Aorta (tissue), 5 donors: ENCODE measurements around the gene VWC2. TPM values are rescaled to one million over a fixed set of nuclear protein-coding genes. Genes with fewer than 3 reads are reported as not detected.

Experiments used
- ATAC-seq: fragments of 200-7000 bp; cut with Tn5 transposase; one replicate; pipeline ENCODE4 v1.9.1; 2022; ENCODE audit warnings: moderate library complexity; ENCODE audit not compliant: low FRiP score
- DNase-seq, 2 donors: peaks; one replicate each; pipeline ENCODE4 v3.0.0-alpha.2; 2020
- H3K27ac ChIP-seq, 2 donors: one replicate each; pipeline ENCODE4 v1.5.1; 2013; ENCODE audit warnings: low read length in 2 of 2, mild to moderate bottlenecking in 2 of 2, moderate library complexity in 2 of 2, control low read depth in 1 of 2, inconsistent platforms in 1 of 2, low read depth in 1 of 2
- H3K27me3 ChIP-seq, 2 donors: one replicate each; pipeline ENCODE4 v1.6.1; 2013; ENCODE audit warnings: control low read depth in 1 of 2, low read length in 1 of 2, mild to moderate bottlenecking in 1 of 2, moderate library complexity in 1 of 2; ENCODE audit not compliant: insufficient read depth in 2 of 2, control insufficient read depth in 1 of 2
- H3K36me3 ChIP-seq, 2 donors: one replicate each; pipeline ENCODE4 v1.6.1; 2013; ENCODE audit warnings: control low read depth in 1 of 2, low read length in 1 of 2, mild to moderate bottlenecking in 1 of 2; ENCODE audit not compliant: insufficient read depth in 2 of 2, control insufficient read depth in 1 of 2
- H3K4me1 ChIP-seq, 2 donors: one replicate each; pipeline ENCODE4 v1.6.1; 2013; ENCODE audit warnings: low read length in 2 of 2, control low read depth in 1 of 2, mild to moderate bottlenecking in 1 of 2, moderate library complexity in 1 of 2; ENCODE audit not compliant: insufficient read depth in 2 of 2, control insufficient read depth in 1 of 2
- H3K4me3 ChIP-seq, 2 donors: one replicate each; pipeline ENCODE4 v1.5.1; 2013; ENCODE audit warnings: low read length in 2 of 2, control low read depth in 1 of 2, mild to moderate bottlenecking in 1 of 2
- H3K9me3 ChIP-seq: one replicate; pipeline ENCODE4 v1.6.1; 2013; ENCODE audit warnings: mild to moderate bottlenecking, low read length; ENCODE audit not compliant: control insufficient read depth
- WGBS, 2 donors: extraction: QIAGEN DNeasy Blood & Tissue Kit; methylation state at CpG; one replicate each; pipeline ENCODE4 v1.1.7; 2013; 5-methylcytosine and 5-hydroxymethylcytosine counted together
- intact Hi-C, 2 donors: fragments of 100-400 bp; cut with DNase I; formaldehyde crosslinking; loops; one replicate each; pipeline versions ENCODE4 v1.14.2 to v1.15.0; 2022
- polyA plus RNA-seq, 2 donors: library from polyadenylated mRNA; stranded (reverse); fragments of 200-250 nt; gene quantifications; one replicate each; pipeline ENCODE4 v1.2.3, GENCODE V29; 2013
- total RNA-seq, 2 donors: library from RNA; stranded (reverse); fragmentation: NEBNext Ultra II Directional; extraction: Animal tissue kit (Norgen Biotek cat#: 25700); gene quantifications; one replicate each; pipeline ENCODE4 v1.2.1, GENCODE V29; 2021
- donor health status: healthy with polysubstance abuse.
- donor health status: Bipolar disorder and iron deficiency.
- donor health status: DM: no; HTN: no; CAD: no.
- donor health status: DM: no; HTN: no; CAD: no.
- donor health status: DM: yes; HTN: yes; CAD: no.

VWC2 gene
- total and polyA plus RNA-seq, 4 donors: 0.03 TPM; not detected in 3

GRCh38 chr7:49852619-49853462, 79.4 kb downstream of the VWC2 start:
- WGBS, 2 donors: 39 to 43% methylated on average over 11 of the region's 11 CpGs
- intact Hi-C loops: no loop called here
- Histone ChIP-seq H3K4me3 (no peak overlapping the region), H3K4me1 (no peaks in the 10 kb centered on the region), H3K9me3 (peaks cover 1% of the 10 kb centered on the region), H3K27me3 (no peaks in the 10 kb centered on the region), H3K27ac (no peak overlapping the region), H3K36me3 (no peaks in the 10 kb centered on the region)
- no peak for DNase-seq
- ATAC-seq: no peak

GRCh38 chr7:49855281-49855980, 82.0 kb downstream of the VWC2 start:
- intact Hi-C loops: no loop called here
- H3K36me3 ChIP-seq: no peaks in the 10 kb centered on the region
- no peaks in the 10 kb centered on the region for H3K27me3 ChIP-seq
- ATAC-seq: no peak
- H3K4me1 ChIP-seq: no peaks in the 10 kb centered on the region
- no peak overlapping the region for H3K27ac ChIP-seq
- H3K9me3 ChIP-seq: peaks cover 1% of the 10 kb centered on the region
- WGBS, 2 donors: 41 to 51% methylated on average over 7 of the region's 7 CpGs
- DNase-seq: no peak
- no peak overlapping the region for H3K4me3 ChIP-seq

GRCh38 chr7:49860293-49860692, 86.9 kb downstream of the VWC2 start:
- WGBS, 2 donors: 90 to 91% methylated on average over 1 of the region's 1 CpG
- no peak overlapping the region for H3K4me3 ChIP-seq
- intact Hi-C loops: no loop called here
- H3K27ac ChIP-seq: no peak overlapping the region
- DNase-seq (no peak), ATAC-seq (no peak)
- no peaks in the 10 kb centered on the region for H3K4me1 ChIP-seq
- no peaks in the 10 kb centered on the region for H3K36me3 ChIP-seq
- H3K27me3 ChIP-seq: no peaks in the 10 kb centered on the region
- peaks cover 1% of the 10 kb centered on the region for H3K9me3 ChIP-seq

GRCh38 chr7:49866076-49866735, 92.8 kb downstream of the VWC2 start:
- intact Hi-C loops: no loop called here
- Histone ChIP-seq H3K27me3 (peaks cover 0 to 3% of the 10 kb centered on the region in 2 donors), H3K4me3 (no peak overlapping the region), H3K27ac (no peak overlapping the region), H3K4me1 (no peaks in the 10 kb centered on the region), H3K9me3 (no peaks in the 10 kb centered on the region), H3K36me3 (no peaks in the 10 kb centered on the region)
- DNase-seq (no peak), ATAC-seq (no peak)
- WGBS, 2 donors: 17 to 25% methylated on average over 10 of the region's 10 CpGs

- H3K27me3 ChIP-seq: peaks cover 0 to 3% of the 10 kb centered on the region in 2 donors
- intact Hi-C loops: no loop called here
- no peaks in the 10 kb centered on the region for H3K4me1 ChIP-seq
- H3K4me3 ChIP-seq: no peak overlapping the region
- WGBS, 2 donors: 85 to 87% methylated on average over 5 of the region's 5 CpGs
- no peaks in the 10 kb centered on the region for H3K36me3 ChIP-seq
- H3K9me3 ChIP-seq: no peaks in the 10 kb centered on the region
- DNase-seq: no peak
- H3K27ac ChIP-seq: no peak overlapping the region
- ATAC-seq: no peak
Measured at GRCh38 chr7:49866910-49867309, 93.5 kb downstream of the VWC2 start.

GRCh38 chr7:49873420-49873819, 100.0 kb downstream of the VWC2 start:
- H3K27ac ChIP-seq: no peak overlapping the region
- 94 to 100% methylated on average over 1 of the region's 1 CpG for WGBS, 2 donors
- no peak for ATAC-seq
- intact Hi-C loops: no loop called here
- no peaks in the 10 kb centered on the region for H3K27me3 ChIP-seq
- DNase-seq: no peak
- no peak overlapping the region for H3K4me3 ChIP-seq
- no peaks in the 10 kb centered on the region for H3K4me1 ChIP-seq
- no peaks in the 10 kb centered on the region for H3K9me3 ChIP-seq
- H3K36me3 ChIP-seq: no peaks in the 10 kb centered on the region

- H3K4me1 ChIP-seq: no peaks in the 10 kb centered on the region
- DNase-seq (no peak), ATAC-seq (no peak)
- H3K36me3 ChIP-seq: no peaks in the 10 kb centered on the region
- intact Hi-C loops: no loop called here
- H3K27ac ChIP-seq: no peak overlapping the region
- H3K27me3 ChIP-seq: no peaks in the 10 kb centered on the region
- WGBS, 2 donors: 91 to 100% methylated on average over 1 of the region's 1 CpG
- H3K4me3 ChIP-seq: no peak overlapping the region
- no peaks in the 10 kb centered on the region for H3K9me3 ChIP-seq
Measured at GRCh38 chr7:49875336-49875735, 101.9 kb downstream of the VWC2 start.

GRCh38 chr7:49876202-49876601, 102.8 kb downstream of the VWC2 start:
- Histone ChIP-seq H3K4me1 (no peaks in the 10 kb centered on the region), H3K9me3 (peaks cover 1% of the 10 kb centered on the region), H3K36me3 (no peaks in the 10 kb centered on the region), H3K27me3 (no peaks in the 10 kb centered on the region), H3K4me3 (no peak overlapping the region), H3K27ac (no peak overlapping the region)
- DNase-seq: no peak
- WGBS, 2 donors: 89% methylated on average over 3 of the region's 3 CpGs
- no peak for ATAC-seq
- intact Hi-C loops: no loop called here
